ENCODE measurements around the gene MRPL54.

The MRPL54 gene

DNA sequence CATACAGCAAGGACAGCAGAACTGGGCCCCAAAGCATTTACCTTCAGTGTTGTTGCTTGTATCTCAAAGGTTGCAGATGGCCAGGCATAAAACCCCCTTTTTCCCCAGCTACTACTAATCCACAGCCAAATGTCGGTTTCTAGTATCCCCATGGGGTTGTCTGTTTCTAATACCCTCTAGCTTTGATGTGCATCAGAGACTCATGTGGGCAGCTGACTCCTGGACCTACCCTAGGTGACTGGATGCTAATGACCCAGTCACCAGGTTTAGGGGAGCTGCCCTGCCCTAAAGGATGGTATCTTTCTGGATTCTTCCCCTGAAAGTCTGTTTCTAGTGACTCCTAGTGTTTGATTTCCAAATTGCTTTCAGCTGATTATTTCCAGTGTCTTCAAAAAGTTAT is 30.4 kb upstream of the MRPL54 start:
- Histone ChIP-seq H3K9ac (ENCODE audit: low read depth, low read length) (no peak overlapping the region), H3K4me1 (ENCODE audit: insufficient read depth, low read length) (no peaks in the 10 kb centered on the region; the same call in 1 of the 2 replicates), H3K36me3 (ENCODE audit: insufficient read depth, low read length) (no peaks in the 10 kb centered on the region; the same call in 1 of the 2 replicates), H3K9me3 (ENCODE audit: control insufficient read depth, insufficient read depth, low read length) (no peaks in the 10 kb centered on the region; the same call in 1 of the 2 replicates)

DNA sequence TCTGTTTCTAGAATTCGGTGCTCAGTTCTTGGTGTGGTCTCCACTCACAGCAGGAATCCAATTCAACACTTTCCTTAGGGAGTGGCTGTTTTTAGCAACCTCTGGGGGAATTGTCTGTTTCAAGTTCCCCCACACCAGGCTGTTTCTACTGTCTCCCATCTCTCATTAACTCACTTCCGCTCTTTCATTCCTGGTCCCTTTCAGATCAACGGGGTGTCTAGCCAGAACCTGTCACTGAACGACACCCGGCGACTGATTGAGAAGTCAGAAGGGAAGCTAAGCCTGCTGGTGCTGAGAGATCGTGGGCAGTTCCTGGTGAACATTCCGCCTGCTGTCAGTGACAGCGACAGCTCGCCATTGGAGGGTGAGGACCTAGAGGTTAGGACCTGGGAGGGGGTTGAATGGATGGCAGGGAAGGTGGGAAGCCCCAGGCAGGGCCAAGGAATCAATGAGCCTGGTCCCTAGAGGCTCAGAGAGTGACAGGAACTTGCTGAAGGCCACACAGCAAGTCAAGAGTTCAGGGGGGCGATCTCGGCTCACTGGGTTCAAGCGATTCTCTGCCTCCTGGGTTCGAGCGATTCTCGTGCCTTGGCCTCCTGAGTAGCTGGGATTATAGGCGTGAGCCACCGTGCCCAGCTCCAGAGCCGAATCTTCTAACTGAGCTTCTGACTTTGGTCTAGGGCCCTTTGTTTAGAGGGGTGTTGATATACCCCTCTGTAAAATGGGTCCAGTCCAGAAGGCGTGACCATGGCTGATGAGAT is 28.8 kb upstream of the MRPL54 start:
- Histone ChIP-seq H3K36me3 (ENCODE audit: insufficient read depth, low read length) (no peaks in the 10 kb centered on the region; the same call in 1 of the 2 replicates), H3K9ac (ENCODE audit: low read depth, low read length) (no peak overlapping the region), H3K4me1 (ENCODE audit: insufficient read depth, low read length) (no peaks in the 10 kb centered on the region), H3K9me3 (ENCODE audit: control insufficient read depth, insufficient read depth, low read length) (no peaks in the 10 kb centered on the region; the same call in 1 of the 2 replicates)

DNA sequence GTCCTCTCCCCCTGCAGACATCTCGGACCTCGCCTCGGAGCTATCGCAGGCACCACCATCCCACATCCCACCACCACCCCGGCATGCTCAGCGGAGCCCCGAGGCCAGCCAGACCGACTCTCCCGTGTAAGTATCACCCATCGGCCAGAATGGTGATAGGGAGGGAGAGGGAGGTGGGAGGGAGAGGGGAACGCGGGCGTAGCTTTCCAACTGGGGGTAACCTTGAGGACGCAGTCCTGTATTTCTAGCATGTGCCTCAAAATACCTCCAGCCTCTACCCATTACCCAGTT is 28.2 kb upstream of the MRPL54 start:
- H3K4me1 ChIP-seq (ENCODE audit: insufficient read depth, low read length), result no peaks in the 10 kb centered on the region
- H3K36me3 ChIP-seq (ENCODE audit: insufficient read depth, low read length), result no peaks in the 10 kb centered on the region; the same call in 1 of the 2 replicates
- no peaks in the 10 kb centered on the region; the same call in 1 of the 2 replicates for H3K9me3 ChIP-seq (ENCODE audit: control insufficient read depth, insufficient read depth, low read length)
- no peak overlapping the region for H3K9ac ChIP-seq (ENCODE audit: low read depth, low read length)

DNA sequence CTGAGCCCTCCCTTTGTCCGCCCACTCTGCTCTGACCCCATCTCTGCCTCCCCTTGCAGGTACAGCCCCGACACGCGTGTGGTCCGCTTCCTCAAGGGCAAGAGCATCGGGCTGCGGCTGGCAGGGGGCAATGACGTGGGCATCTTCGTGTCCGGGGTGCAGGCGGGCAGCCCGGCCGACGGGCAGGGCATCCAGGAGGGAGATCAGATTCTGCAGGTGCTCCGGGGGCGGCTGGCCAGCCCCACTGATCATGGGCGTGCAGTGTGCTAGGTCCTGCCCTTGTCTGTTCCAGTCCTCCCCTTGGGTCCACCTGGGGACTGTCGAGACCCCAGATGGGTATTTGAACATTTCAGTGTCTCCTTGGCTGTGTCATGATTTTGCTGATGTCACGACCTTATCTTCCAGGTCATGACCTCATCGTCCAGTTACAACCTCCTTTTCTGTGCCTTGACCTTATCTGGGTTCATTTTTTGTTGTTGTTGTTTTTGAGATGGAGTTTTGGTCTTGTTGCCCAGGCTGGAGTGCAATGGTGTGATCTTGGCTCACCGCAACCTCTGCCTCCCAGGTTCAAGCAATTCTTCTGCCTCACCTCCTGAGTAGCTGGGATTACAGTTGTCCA is 26.3 kb upstream of the MRPL54 start:
- Histone ChIP-seq H3K9ac (ENCODE audit: low read depth, low read length) (no peak overlapping the region), H3K4me1 (ENCODE audit: insufficient read depth, low read length) (no peaks in the 10 kb centered on the region), H3K9me3 (ENCODE audit: control insufficient read depth, insufficient read depth, low read length) (no peaks in the 10 kb centered on the region), H3K36me3 (ENCODE audit: insufficient read depth, low read length) (no peaks in the 10 kb centered on the region; the same call in 1 of the 2 replicates)

DNA sequence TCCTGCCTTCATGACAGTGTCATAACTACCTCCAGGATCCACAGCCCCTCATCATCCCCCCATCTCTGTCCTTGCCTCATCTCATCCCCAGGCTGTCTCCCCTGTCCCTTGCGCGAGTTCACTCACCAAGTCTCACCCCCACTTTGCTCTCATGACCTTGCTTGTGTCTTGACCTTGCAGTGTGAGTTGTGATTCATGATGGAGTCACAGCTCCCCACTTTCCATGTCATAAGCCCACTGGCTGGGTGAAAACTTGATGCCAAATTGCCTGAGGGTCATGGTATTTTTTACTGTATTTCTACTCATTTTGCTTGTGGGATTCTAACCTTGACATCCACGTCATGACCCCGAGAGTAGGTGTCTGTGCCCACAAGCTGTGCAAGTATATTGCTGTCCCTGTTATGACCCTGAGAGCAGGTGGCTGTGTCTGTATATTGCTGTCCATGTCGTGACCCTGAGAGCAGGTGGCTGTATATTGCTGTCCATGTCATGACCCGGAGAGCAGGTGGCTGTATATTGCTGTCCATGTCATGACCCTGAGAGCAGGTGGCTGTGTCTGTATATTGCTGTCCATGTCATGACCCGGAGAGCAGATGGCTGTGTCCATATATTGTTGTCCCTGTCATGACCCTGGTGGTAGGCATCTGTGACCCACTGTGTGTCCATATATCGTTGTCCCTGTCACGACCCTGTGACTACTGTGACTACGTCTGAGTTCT is 24.8 kb upstream of the MRPL54 start:
- Histone ChIP-seq H3K9me3 (ENCODE audit: control insufficient read depth, insufficient read depth, low read length) (no peaks in the 10 kb centered on the region), H3K4me1 (ENCODE audit: insufficient read depth, low read length) (no peaks in the 10 kb centered on the region), H3K36me3 (ENCODE audit: insufficient read depth, low read length) (no peaks in the 10 kb centered on the region; the same call in 1 of the 2 replicates), H3K9ac (ENCODE audit: low read depth, low read length) (no peak overlapping the region)

DNA sequence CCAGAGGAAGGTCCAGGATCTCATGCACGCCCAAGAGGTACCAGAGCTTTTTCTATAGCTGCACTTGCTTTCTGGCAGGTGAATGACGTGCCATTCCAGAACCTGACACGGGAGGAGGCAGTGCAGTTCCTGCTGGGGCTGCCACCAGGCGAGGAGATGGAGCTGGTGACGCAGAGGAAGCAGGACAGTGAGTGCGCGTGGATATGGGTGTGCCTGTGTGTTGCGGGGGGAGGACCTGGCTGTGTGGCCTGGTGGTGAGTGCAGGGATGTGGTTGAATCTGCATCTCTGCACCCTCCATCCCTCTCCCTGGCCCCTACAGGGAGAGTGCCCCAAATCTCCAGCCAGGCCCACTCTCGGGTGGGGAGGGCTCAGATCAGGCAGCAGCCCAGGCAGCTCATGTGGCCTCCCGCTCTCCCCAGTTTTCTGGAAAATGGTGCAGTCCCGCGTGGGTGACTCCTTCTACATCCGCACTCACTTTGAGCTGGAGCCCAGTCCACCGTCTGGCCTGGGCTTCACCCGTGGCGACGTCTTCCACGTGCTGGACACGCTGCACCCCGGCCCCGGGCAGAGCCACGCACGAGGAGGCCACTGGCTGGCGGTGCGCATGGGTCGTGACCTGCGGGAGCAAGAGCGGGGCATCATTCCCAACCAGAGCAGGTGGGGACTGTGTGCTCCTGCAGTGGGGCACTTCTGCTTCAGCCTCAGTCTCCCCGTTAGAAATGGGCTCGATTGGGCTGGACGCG is 23.8 kb upstream of the MRPL54 start:
- H3K9ac ChIP-seq (ENCODE audit: low read depth, low read length), result no peak overlapping the region
- H3K36me3 ChIP-seq (ENCODE audit: insufficient read depth, low read length), result no peaks in the 10 kb centered on the region; the same call in 1 of the 2 replicates
- H3K4me1 ChIP-seq (ENCODE audit: insufficient read depth, low read length), result no peaks in the 10 kb centered on the region
- H3K9me3 ChIP-seq (ENCODE audit: control insufficient read depth, insufficient read depth, low read length), result no peaks in the 10 kb centered on the region

DNA sequence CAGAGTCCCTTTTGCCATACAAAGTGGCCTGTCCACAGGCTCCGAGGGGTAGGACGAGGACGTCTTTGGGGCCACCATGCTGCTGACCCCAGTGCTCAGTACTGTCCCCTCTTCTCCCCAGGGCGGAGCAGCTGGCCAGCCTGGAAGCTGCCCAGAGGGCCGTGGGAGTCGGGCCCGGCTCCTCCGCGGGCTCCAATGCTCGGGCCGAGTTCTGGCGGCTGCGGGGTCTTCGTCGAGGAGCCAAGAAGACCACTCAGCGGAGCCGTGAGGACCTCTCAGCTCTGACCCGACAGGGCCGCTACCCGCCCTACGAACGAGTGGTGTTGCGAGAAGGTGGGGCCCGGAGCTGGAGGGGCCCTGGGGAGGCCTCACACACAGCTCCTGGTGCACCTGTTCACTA is 22.1 kb upstream of the MRPL54 start:
- no peaks in the 10 kb centered on the region for H3K4me1 ChIP-seq (ENCODE audit: insufficient read depth, low read length)
- no peaks in the 10 kb centered on the region; the same call in 1 of the 2 replicates for H3K36me3 ChIP-seq (ENCODE audit: insufficient read depth, low read length)
- no peaks in the 10 kb centered on the region for H3K9me3 ChIP-seq (ENCODE audit: control insufficient read depth, insufficient read depth, low read length)
- no peak overlapping the region for H3K9ac ChIP-seq (ENCODE audit: low read depth, low read length)

DNA sequence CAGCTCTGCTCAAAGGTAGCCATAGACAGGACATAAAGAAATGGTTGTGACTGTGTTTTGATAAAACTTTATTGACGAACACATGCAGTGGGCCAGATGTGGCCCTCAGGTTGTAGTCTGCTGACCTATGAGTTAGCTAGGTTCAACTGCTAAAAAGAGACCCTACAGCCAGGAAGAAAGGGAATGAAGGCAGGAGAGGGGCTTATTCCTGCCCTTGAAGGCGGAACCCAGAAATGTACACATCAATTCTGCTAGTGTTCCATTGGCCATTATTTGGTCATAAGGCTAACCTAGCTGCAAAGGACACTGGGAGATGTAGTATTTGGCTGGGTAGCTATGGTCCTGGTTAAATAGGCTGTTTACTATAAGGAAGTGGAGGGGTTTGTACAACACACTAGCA is 19.0 kb upstream of the MRPL54 start:
- Histone ChIP-seq H3K9ac (ENCODE audit: low read depth, low read length) (no peak overlapping the region), H3K36me3 (ENCODE audit: insufficient read depth, low read length) (no peaks in the 10 kb centered on the region), H3K9me3 (ENCODE audit: control insufficient read depth, insufficient read depth, low read length) (no peaks in the 10 kb centered on the region), H3K4me1 (ENCODE audit: insufficient read depth, low read length) (no peaks in the 10 kb centered on the region)

DNA sequence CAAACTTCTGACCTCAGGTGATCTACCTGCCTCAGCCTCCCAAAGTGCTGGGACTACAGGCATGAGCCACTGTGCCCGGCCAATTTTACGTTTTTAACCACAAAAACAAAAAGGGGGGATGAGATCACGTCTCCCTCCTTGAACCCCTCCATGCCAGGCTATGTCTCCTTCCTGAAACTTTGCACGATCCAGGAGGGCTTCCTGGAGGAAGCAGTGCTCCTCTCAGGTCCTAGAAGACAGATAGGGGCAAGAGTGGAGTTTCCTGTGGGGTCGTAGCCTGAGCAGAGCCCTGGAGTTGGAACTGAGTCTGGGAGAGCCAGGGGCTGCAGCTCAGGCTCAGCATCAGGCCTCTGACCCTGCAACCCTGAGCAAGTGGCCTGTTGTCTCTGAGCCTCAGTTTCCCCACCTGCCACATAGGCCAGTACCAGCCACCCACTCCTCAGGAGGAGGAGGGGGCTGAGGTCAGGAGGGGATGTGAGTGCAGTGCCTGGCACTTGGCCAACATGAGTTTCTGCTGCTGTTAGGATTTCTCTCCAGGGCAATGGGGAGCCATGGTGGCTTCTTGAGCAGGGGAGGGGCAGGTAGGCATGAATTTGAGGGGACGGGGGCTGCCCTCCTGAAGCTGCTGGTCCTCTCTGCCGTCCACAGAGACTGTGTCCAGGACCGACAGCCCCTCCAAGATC is 17.0 kb upstream of the MRPL54 start:
- Histone ChIP-seq H3K36me3 (ENCODE audit: insufficient read depth, low read length) (no peaks in the 10 kb centered on the region), H3K9me3 (ENCODE audit: control insufficient read depth, insufficient read depth, low read length) (no peaks in the 10 kb centered on the region), H3K9ac (ENCODE audit: low read depth, low read length) (no peak overlapping the region), H3K4me1 (ENCODE audit: insufficient read depth, low read length) (no peaks in the 10 kb centered on the region)

DNA sequence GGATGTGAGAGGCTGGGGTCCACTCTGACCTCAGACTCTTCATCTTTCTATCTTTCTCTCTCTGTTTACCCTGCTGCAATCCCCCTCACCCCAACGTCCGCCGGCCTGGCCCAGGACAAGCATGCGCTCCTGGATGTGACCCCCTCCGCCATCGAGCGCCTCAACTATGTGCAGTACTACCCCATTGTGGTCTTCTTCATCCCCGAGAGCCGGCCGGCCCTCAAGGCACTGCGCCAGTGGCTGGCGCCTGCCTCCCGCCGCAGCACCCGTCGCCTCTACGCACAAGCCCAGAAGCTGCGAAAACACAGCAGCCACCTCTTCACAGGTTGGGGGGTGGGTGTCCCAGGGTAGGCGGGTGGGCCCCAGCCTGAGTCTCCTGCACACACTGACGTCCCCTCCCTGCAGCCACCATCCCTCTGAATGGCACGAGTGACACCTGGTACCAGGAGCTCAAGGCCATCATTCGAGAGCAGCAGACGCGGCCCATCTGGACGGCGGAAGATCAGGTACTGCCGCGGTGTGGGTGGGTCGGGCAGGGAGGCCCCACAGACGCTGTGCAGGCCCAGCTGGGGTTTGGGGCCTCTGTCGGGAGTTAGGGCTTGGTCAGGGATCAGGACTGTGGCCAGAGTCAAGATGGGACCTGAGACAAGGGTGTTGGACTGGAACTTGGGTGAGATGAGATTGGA is 16.0 kb upstream of the MRPL54 start:
- Histone ChIP-seq H3K4me1 (ENCODE audit: insufficient read depth, low read length) (no peaks in the 10 kb centered on the region), H3K36me3 (ENCODE audit: insufficient read depth, low read length) (peaks cover 2% of the 10 kb centered on the region; the same call in 1 of the 2 replicates), H3K9ac (ENCODE audit: low read depth, low read length) (no peak overlapping the region), H3K9me3 (ENCODE audit: control insufficient read depth, insufficient read depth, low read length) (no peaks in the 10 kb centered on the region)

DNA sequence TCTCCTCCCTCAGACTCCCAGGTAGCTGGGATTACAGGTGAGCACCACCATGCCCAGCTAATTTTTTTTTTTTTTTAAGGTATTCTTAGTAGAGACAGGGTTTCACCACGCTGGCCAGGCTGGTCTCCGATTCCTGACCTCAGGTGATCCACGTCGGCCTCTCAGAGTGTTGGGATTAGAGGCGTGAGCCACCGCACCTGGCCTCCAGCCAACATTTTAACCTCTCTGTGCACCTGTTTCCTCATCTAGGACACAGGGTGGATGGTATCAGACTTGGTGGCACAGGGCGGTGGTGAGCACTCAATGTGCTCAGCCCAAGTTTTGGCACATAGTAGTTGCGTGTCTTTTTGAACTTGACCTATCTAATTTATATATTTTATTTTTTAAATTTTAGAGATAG is 13.5 kb upstream of the MRPL54 start:
- H3K36me3 ChIP-seq (ENCODE audit: insufficient read depth, low read length), result peaks cover 3% of the 10 kb centered on the region; the same call in 1 of the 2 replicates
- no peaks in the 10 kb centered on the region for H3K4me1 ChIP-seq (ENCODE audit: insufficient read depth, low read length)
- H3K9ac ChIP-seq (ENCODE audit: low read depth, low read length), result no peak overlapping the region
- H3K9me3 ChIP-seq (ENCODE audit: control insufficient read depth, insufficient read depth, low read length), result no peaks in the 10 kb centered on the region

DNA sequence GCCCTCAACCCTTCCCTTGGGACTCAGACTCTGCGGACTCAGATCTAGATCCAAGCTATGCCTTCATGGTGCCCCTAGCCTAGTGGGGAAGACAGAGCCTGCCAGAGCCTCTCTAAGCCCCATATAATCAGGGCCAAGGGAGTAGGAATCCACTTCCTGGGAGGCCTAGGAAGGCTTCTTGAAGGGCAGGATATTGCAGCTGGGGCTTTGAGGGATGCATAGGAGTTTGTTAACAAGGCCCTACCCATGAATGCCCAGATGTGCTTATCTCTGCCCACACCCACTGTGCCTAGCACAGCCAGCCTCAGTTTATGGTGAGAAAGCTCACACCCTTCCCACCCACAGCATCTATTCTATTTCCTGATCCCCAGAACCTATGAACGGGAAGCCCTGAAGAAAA is 12.3 kb upstream of the MRPL54 start:
- Histone ChIP-seq H3K9me3 (ENCODE audit: control insufficient read depth, insufficient read depth, low read length) (no peaks in the 10 kb centered on the region), H3K4me1 (ENCODE audit: insufficient read depth, low read length) (no peaks in the 10 kb centered on the region)

DNA sequence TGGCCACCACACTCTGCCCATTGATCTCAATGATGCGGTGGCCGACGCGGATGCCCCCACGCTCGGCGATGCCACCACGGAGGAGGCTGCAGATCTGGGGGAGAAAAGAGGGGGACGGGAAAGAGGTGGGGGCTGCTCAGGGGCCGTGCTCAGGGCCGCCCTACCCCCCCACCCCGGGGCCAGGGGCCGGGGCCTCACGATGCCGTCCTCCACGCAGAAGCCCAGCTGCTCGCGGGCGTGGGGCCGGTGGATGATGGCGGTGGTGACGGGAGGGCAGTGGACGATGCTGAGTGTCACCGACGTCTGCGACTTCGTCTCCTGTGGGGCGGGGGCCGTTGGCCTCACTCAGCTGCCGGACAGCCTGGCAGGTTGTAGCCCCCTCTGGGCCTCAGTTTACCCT is 11.2 kb upstream of the MRPL54 start:
- H3K9ac ChIP-seq (ENCODE audit: low read depth, low read length), result no peak overlapping the region
- H3K4me1 ChIP-seq (ENCODE audit: insufficient read depth, low read length), result no peaks in the 10 kb centered on the region
- peaks cover 3% of the 10 kb centered on the region; the same call in 1 of the 2 replicates for H3K36me3 ChIP-seq (ENCODE audit: insufficient read depth, low read length)
- H3K9me3 ChIP-seq (ENCODE audit: control insufficient read depth, insufficient read depth, low read length), result no peaks in the 10 kb centered on the region

More for the DNA sequence above, 12.3 kb upstream of the MRPL54 start:
- no peak overlapping the region for H3K9ac ChIP-seq (ENCODE audit: low read depth, low read length)
- peaks cover 3% of the 10 kb centered on the region; the same call in 1 of the 2 replicates for H3K36me3 ChIP-seq (ENCODE audit: insufficient read depth, low read length)

Data from ES-I3 (cell line).